Measurements from ENCODE around the gene CMPK1.

- TF ChIP-seq CTCF (IDR thresholded peaks at IDR 0.05; ENCODE audit: control extremely low read depth in 1 of 3, insufficient read depth in 1 of 3, low read depth in 1 of 3, low read length in 3 of 3): no peak
- no peak for TF ChIP-seq EGR1 (IDR thresholded peaks at IDR 0.05; ENCODE audit: borderline replicate concordance, low read depth, low read length)
- TF ChIP-seq KDM1A (IDR thresholded peaks at IDR 0.05; ENCODE audit: borderline replicate concordance, low read length): no peak
Observed at GRCh38 chr1:47326271-47326670, 7.3 kb upstream of the CMPK1 start.
